IPS-20b (cell line): ENCODE results near the gene ELF2.
"Not testable (repeated sequence)": the region's sequence is repeated elsewhere in the genome, so short reads cannot be mapped to it uniquely, and the experiment has no call there.

ENCODE experiments used
- H3K27ac ChIP-seq: one replicate; pipeline ENCODE4 v1.5.1; 2013; ENCODE audit warnings: low read length
- H3K27me3 ChIP-seq: 2 replicates; pipeline ENCODE4 v1.6.1; 2013; ENCODE audit warnings: mild to moderate bottlenecking, low read length, inconsistent platforms; ENCODE audit not compliant: insufficient read depth
- H3K36me3 ChIP-seq: 2 replicates; pipeline ENCODE4 v1.6.1; 2013; ENCODE audit warnings: low read depth, mild to moderate bottlenecking, inconsistent platforms, low read length, moderate library complexity; ENCODE audit not compliant: insufficient read depth
- H3K4me1 ChIP-seq: 2 replicates; pipeline ENCODE4 v1.6.1; 2013; ENCODE audit warnings: mild to moderate bottlenecking, control low read depth, inconsistent platforms, low read length, moderate library complexity; ENCODE audit not compliant: insufficient read depth
- H3K4me3 ChIP-seq: 2 replicates; pipeline ENCODE4 v1.5.1; 2013; ENCODE audit warnings: mild to moderate bottlenecking, low read length, inconsistent platforms
- H3K9ac ChIP-seq: 2 replicates; pipeline ENCODE4 v1.6.1; 2013; ENCODE audit warnings: low read depth, mild to moderate bottlenecking, inconsistent platforms, low read length, moderate library complexity
- H3K9me3 ChIP-seq: 2 replicates; pipeline ENCODE4 v1.6.1; 2013; ENCODE audit warnings: mild to moderate bottlenecking, low read depth, low read length, inconsistent platforms; ENCODE audit not compliant: insufficient read depth

The ELF2 gene

DNA sequence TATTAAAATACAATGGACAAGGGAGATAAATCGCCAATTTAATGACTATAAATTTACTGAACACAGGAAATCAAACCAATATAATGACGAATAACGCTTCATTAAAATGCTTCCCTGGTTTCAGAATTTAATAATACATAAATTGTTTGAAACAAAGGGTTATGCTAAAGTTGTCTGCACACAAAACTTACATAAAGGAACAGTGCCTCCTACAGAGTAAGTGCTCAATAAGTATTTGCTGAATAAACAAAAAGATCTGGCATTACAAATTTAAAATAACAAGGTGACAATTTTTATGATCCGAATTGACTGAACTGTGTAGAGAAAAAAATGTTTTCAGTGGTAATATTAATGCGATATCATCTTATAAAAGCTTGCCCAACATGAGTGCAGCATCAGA, 91.9 kb downstream of the ELF2 start:
- Histone ChIP-seq H3K4me1 (peaks cover 5% of the 10 kb centered on the region; the same call in 1 of the 2 replicates), H3K4me3 (peak overlapping the region; percentile 92), H3K27ac (no peak overlapping the region), H3K9ac (peak overlapping the region; percentile 88; the same call in 1 of the 2 replicates), H3K36me3 (no peaks in the 10 kb centered on the region), H3K9me3 (no peaks in the 10 kb centered on the region), H3K27me3 (no peaks in the 10 kb centered on the region)

DNA sequence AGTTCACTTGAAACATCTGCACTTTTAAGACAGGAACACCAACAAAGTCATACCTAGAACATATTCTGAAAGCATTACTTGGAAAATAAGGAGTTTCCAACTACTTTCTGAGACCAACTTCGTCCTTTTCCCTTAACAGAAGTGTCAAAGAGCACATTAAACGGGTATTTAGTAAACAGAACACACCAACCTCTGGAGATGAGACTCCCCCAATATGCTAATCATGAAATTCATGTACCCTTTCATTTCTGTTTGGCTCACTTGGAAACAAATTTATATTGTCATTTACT, 92.3 kb downstream of the ELF2 start:
- no peaks in the 10 kb centered on the region for H3K36me3 ChIP-seq
- H3K9me3 ChIP-seq = no peaks in the 10 kb centered on the region
- no peaks in the 10 kb centered on the region for H3K27me3 ChIP-seq
- peak overlapping the region; percentile 88; the same call in 1 of the 2 replicates for H3K9ac ChIP-seq
- peak overlapping the region; percentile 92 for H3K4me3 ChIP-seq
- peaks cover 5% of the 10 kb centered on the region; the same call in 1 of the 2 replicates for H3K4me1 ChIP-seq
- peak overlapping the region; percentile 34 for H3K27ac ChIP-seq

DNA sequence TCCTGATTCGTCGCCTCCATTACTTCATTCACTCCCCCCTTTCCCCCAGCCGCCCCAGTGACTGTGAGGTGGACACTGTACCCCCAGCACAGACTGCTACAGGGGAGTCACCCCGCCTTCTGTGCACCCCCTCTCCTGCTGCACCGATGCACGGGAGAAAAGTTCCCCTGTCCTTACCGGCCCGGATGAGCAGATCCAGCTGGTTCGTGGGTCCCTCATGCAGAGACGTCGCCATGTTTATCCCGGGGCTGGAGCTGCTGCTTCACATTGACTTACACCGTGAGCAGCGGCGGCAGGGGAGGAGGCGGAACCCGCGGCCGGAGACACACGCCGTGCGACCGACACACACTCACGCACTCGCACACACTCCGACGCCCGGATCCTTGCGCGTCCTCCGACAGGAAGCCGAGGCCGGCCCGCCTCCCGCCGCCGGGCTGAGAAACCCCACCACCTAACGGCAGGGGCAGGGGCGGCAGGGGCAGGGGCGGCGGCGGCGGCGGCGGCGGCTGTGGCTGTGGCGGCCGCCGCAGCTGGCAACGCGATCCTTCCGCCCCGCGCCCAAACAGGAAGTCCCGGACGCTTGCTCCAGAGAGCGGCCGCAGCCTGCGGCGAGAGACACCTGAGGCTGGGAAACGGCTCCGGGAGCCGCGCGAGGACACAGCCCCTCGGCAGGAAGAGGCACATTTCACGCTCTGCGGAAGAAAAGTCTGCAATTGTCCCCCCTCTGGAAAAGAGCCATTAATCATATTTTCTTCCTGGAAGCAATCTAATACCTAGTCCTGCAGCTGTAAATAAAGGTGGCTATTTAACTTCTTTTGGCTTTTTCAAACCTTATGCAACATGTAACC, 92.8 kb downstream of the ELF2 start:
- Histone ChIP-seq H3K4me1 (peaks cover 5% of the 10 kb centered on the region; the same call in 1 of the 2 replicates), H3K27me3 (no peaks in the 10 kb centered on the region), H3K9me3 (no peaks in the 10 kb centered on the region), H3K9ac (peak overlapping the region; percentile 92; the same call in 1 of the 2 replicates), H3K36me3 (no peaks in the 10 kb centered on the region), H3K4me3 (peak overlapping the region; percentile 92), H3K27ac (peak overlapping the region; percentile 95)

DNA sequence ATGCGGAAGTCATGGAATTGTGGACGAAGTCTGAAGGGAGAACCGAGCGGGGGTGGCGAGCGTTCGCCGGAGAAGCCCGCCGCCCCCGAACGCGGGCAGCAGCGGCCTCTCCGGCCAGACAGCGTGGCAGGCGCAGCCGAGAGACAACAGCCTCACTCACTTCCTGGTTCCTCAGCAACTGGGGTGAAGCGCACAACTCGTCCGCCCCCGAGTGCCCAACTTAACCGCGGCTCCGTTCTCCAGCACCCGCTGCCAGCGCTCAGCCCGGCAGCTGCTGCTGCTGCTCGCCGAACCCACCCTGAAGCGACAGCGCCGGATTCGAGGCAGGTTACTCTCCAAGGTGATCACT, 93.4 kb downstream of the ELF2 start:
- no peaks in the 10 kb centered on the region for H3K36me3 ChIP-seq
- peaks cover 5% of the 10 kb centered on the region; the same call in 1 of the 2 replicates for H3K4me1 ChIP-seq
- peak overlapping the region; percentile 92 for H3K4me3 ChIP-seq
- peak overlapping the region; percentile 95 for H3K27ac ChIP-seq
- H3K9ac ChIP-seq = peak overlapping the region; percentile 92; the same call in 1 of the 2 replicates
- no peaks in the 10 kb centered on the region for H3K27me3 ChIP-seq
- no peaks in the 10 kb centered on the region for H3K9me3 ChIP-seq

DNA sequence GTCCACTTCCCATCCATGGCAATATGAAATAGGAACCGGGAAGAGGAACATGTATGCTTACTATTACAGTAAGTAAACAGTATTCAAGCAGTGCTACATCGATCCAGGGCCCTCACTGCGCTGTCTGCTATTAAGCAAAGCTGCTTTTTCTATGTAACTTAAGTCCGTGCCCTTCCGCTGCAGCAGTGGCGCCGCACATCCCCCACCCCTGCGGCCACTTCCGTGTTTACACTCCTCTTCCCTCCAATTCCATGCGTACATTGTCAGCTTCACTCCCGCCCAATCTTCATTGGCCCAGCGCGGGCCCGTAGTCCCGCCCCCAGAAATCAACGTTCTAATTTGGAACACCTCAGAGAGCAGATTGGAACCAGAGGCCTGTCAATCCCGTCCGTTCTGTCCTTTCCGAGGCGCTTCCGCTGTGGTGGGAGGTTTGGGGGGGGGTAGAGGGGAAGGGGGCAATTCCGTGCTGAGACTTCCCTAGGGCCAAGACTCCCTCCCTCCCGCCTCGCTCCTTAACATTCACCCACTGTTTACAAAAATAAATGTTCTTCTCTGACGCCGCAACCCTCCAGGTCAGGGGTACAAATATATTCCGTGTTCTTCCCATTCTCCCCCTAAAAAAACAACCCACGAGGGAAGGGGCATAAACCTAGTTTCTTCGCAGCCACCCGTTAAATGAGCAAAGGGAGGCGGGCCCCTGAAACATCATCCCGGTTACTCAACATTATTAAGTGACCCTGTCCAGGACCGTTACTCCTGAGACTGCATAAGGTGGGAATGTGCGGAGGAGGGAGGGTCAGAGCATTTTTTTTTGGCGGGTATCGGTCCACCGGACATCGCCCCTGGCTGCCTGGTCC, 94.0 kb downstream of the ELF2 start:
- peak overlapping the region; percentile 92 for H3K4me3 ChIP-seq
- H3K36me3 ChIP-seq = no peaks in the 10 kb centered on the region
- peaks cover 5% of the 10 kb centered on the region; the same call in 1 of the 2 replicates for H3K4me1 ChIP-seq
- peak overlapping the region; percentile 92; the same call in 1 of the 2 replicates for H3K9ac ChIP-seq
- H3K27me3 ChIP-seq = no peaks in the 10 kb centered on the region
- H3K9me3 ChIP-seq = no peaks in the 10 kb centered on the region
- peak overlapping the region; percentile 95 for H3K27ac ChIP-seq

DNA sequence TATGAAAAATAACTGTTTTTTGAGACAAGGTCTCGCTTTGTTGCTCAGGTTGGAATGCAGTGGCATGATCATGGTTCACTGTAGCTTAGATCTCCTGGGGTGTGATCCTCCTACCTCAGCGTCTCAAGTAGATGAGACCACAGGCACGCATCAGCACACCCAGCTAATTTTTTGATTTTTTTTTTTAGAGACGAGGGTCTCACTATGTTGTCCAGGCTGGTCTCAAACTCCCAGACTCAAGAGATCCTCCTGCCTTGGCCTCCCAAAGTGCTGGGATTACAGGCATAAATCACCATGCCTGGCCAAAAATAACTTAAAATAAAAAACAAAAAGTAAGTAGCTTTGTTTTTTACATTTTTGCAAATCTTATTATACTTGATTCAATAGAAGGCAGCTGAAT, 98.1 kb downstream of the ELF2 start:
- Histone ChIP-seq H3K36me3 (no peaks in the 10 kb centered on the region), H3K27ac (no peak overlapping the region), H3K4me1 (peaks cover 5% of the 10 kb centered on the region; the same call in 1 of the 2 replicates), H3K27me3 (no peaks in the 10 kb centered on the region), H3K9ac (no peak overlapping the region), H3K9me3 (no peaks in the 10 kb centered on the region), H3K4me3 (no peak overlapping the region)

DNA sequence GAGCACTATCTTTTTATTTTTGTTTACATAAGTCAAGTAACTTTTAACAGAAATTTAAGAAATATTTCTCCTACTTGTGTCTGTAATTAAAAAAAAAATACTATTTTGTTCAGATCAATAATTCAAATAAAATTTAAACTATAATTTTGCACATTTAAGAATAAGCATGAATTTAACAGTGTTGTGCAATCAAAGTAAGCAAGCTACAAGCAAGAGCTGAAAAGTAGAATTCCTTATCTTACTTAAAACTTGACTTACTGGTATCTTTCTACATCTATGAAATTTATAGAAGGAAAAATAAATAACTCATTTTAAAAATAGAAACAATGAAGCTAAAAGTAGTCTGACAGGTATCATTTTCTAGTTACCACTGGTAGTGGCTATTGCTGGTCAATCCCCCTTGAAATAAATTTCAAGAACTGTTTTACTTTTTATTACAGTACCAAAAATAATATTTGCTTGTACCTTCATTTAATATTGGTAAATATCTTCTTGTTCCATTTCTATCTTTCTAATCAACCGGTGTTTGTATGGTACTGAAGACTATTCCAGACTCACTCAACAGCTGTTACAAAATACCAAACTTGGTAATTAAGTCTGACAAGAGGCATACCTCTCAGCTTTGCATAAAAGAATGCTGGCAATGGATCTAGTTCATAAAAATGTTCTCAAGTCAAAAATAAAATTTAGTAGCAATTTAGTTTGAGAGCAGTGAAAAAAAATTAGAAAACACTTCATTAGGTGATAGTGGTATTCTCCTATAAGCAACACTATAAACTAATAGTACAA, 99.3 kb downstream of the ELF2 start:
- Histone ChIP-seq H3K36me3 (peaks cover 7% of the 10 kb centered on the region), H3K4me3 (no peak overlapping the region)

DNA sequence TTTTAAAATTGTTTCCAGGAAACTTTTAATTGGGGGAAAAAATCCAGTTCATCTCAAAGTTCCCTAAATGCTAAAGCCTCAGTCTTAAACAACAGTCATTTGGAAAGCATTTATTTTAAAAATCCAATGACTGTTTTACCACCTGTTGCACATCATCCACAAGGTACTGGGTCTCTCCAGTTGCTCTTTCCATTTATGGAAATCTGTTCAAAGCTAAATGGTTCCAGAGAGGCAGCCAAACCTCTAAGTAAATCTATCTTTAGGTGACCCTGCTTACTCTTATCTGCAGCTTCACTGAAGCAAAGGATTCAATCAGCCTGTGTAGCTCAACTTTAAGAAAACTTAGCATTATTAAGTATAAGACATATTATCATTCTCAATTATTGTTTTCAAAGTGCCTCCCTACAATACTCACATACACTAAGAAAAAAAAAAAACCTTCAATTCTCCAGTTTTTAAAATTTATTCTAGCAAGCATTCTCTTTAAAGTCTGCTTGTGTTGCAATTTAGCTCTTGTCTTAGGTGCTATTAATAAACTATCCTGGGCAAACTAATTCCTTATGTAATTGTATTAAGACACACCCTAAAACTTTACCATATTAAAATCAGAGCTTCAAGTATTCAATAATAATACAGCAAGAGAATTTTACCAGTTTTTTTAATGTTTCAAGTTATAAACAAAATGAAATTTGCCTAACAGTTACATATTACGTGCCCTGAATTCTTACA, 100.8 kb downstream of the ELF2 start:
- Histone ChIP-seq H3K9ac (no peak overlapping the region), H3K36me3 (peaks cover 23% of the 10 kb centered on the region), H3K9me3 (no peaks in the 10 kb centered on the region), H3K27me3 (no peaks in the 10 kb centered on the region), H3K4me1 (no peaks in the 10 kb centered on the region), H3K4me3 (no peak overlapping the region), H3K27ac (no peak overlapping the region)

More for the DNA sequence above, 99.3 kb downstream of the ELF2 start:
- Histone ChIP-seq H3K27ac (no peak overlapping the region), H3K27me3 (no peaks in the 10 kb centered on the region), H3K4me1 (peaks cover 5% of the 10 kb centered on the region; the same call in 1 of the 2 replicates), H3K9me3 (no peaks in the 10 kb centered on the region), H3K9ac (no peak overlapping the region)

DNA sequence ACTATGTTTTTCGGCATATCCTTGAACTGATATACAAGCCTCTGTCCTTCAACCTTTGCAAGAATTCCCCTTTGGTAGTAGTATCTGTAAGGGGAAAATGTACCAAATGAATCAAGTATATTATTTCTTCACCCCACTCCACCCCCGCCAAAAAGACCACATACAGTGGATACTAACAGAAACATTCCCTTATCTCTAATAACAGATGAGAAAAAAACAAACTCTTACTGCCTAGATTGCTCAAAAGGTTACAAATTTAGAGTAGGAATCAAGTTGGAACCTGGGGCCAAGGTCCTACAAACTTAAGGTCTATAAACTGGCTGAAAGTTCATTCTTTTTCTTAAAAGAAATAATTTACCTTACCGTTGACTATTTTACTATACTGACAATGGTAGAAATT, 116.4 kb downstream of the ELF2 start:
- no peak overlapping the region for H3K9ac ChIP-seq
- no peak overlapping the region for H3K27ac ChIP-seq
- H3K4me1 ChIP-seq = no peaks in the 10 kb centered on the region
- no peaks in the 10 kb centered on the region for H3K9me3 ChIP-seq
- no peak overlapping the region for H3K4me3 ChIP-seq
- peaks cover 92% of the 10 kb centered on the region for H3K36me3 ChIP-seq
- no peaks in the 10 kb centered on the region for H3K27me3 ChIP-seq

DNA sequence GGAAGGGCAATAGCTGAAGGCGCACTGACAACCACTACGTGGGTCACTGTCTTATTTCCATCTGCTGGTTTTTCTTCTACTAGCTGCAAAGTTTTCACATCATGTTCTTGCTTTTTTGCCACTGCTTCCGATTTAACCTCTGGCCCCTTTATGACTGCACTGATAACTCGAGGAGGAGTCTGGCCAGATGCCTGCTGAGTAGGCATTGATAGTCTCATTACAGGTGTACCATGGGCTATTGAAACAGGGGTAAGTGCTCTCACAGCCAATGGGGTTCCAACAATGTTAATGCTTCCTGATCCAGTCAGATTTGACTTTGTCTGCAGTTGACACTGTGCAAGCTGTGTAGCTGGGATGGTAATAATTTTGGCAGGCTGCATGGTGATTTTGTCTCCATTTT, 118.0 kb downstream of the ELF2 start:
- not testable (repeated sequence) for H3K27me3 ChIP-seq, H3K27ac ChIP-seq, H3K9ac ChIP-seq, H3K9me3 ChIP-seq, H3K4me3 ChIP-seq, H3K4me1 ChIP-seq
- peaks cover 94% of the 10 kb centered on the region for H3K36me3 ChIP-seq
